ENCODE results near the gene SLIT1.

DNA sequence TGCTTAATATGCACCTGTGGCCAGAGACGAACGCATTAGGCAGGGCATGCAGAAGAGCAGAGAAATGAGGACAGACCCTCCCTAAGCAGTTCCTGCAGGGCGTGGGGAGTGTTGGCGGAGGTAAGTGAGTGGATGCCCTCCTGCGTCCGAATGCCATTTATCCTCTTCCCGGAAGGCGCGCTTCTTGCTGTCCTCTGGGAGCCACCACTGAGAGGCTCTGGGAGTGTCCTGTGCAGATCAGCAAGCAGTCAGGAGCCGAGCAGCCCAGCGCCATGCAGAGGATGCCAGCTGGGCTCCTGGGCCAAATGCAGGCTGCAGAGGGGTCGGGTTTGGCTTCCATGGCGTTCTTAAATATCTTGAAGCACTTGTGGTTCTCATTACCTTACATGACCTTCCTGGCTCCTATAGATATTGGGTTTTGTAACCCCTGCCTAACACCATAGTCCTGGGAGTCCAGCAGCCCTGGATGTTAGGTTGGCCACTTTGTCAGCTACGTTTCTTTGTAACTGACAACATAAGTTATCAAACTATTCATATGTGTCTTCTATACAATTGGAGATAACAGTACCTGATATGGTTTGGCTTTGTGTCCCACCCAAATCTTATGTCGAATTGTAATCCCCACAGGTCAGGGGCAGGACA is 30.0 kb upstream of the SLIT1 start:
- TF ChIP-seq, protein P1, sequence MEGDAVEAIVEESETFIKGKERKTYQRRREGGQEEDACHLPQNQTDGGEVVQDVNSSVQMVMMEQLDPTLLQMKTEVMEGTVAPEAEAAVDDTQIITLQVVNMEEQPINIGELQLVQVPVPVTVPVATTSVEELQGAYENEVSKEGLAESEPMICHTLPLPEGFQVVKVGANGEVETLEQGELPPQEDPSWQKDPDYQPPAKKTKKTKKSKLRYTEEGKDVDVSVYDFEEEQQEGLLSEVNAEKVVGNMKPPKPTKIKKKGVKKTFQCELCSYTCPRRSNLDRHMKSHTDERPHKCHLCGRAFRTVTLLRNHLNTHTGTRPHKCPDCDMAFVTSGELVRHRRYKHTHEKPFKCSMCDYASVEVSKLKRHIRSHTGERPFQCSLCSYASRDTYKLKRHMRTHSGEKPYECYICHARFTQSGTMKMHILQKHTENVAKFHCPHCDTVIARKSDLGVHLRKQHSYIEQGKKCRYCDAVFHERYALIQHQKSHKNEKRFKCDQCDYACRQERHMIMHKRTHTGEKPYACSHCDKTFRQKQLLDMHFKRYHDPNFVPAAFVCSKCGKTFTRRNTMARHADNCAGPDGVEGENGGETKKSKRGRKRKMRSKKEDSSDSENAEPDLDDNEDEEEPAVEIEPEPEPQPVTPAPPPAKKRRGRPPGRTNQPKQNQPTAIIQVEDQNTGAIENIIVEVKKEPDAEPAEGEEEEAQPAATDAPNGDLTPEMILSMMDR (IDR thresholded peaks at IDR 0.05), result no peak
- TF ChIP-seq POLR2A (IDR thresholded peaks at IDR 0.05), result no peak

Data from adrenal gland (tissue), 5 donors.